Neutrophil (primary cell): ENCODE measurements around the gene CCDC54.

Experiments used
- H3K27ac ChIP-seq: fragments of 200-600 bp; sonication (generic); 2 replicates; pipeline ENCODE4 v1.5.1; 2016; ENCODE audit warnings: mild to moderate bottlenecking, moderate library complexity
- H3K27me3 ChIP-seq: fragments of 200-600 bp; sonication (generic); 2 replicates; pipeline ENCODE4 v1.6.0; 2016; ENCODE audit warnings: mild to moderate bottlenecking
- H3K36me3 ChIP-seq: fragments of 200-600 bp; sonication (generic); 2 replicates; pipeline ENCODE4 v1.5.1; 2017
- H3K4me1 ChIP-seq, 2 experiments: fragments of 200-600 bp in 1 of 2; sonication (generic) in 1 of 2; 1 replicate in 1 of 2; 2 replicates in 1 of 2; pipeline versions ENCODE4 v1.5.1 to v1.6.1; 2013 to 2016; ENCODE audit warnings: low read depth in 1 of 2, low read length in 1 of 2, mild to moderate bottlenecking in 1 of 2, moderate library complexity in 1 of 2; ENCODE audit not compliant: control insufficient read depth in 1 of 2, insufficient read depth in 1 of 2
- H3K4me3 ChIP-seq, 2 experiments: fragments of 200-600 bp in 1 of 2; sonication (generic) in 1 of 2; 1 replicate in 1 of 2; 2 replicates in 1 of 2; pipeline ENCODE4 v1.5.1; 2013 to 2016; ENCODE audit warnings: low read depth in 1 of 2, low read length in 1 of 2, mild to moderate bottlenecking in 1 of 2, moderate library complexity in 1 of 2
- H3K9me3 ChIP-seq: fragments of 200-600 bp; sonication (generic); 2 replicates; pipeline ENCODE4 v1.5.1; 2016
- CTCF ChIP-seq: fragments of 200-600 bp; sonication (generic); IDR thresholded peaks from 2 replicates; pipeline ENCODE4 v1.5.1; 2016; ENCODE audit warnings: antibody characterized with exemption

Gene CCDC54

DNA sequence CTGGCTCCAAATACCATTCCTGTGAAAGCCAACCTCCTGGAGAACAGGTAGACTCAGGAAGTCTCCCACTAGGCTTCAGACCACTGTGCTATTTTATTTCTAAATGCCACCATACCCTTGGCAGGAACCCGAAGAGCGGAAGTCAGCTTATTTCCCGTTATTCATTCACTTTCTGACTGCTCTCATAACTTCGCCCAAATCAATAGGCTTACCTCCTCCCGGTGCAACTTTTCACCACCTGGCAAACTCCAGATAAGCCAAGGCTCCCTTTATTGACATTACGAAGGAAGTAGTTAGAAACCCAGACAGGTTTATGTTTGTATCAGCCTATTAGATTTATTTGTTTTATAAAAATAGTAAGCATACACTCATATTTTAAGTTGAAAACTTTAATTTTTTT is 3.3 kb upstream of the CCDC54 start:
- H3K36me3 ChIP-seq, result no peaks in the 10 kb centered on the region
- no peak overlapping the region for H3K4me3 ChIP-seq
- no peaks in the 10 kb centered on the region for H3K27me3 ChIP-seq
- no peak for TF ChIP-seq CTCF
- H3K27ac ChIP-seq, result no peak overlapping the region
- H3K4me1 ChIP-seq, result no peaks in the 10 kb centered on the region
- no peaks in the 10 kb centered on the region for H3K9me3 ChIP-seq

DNA sequence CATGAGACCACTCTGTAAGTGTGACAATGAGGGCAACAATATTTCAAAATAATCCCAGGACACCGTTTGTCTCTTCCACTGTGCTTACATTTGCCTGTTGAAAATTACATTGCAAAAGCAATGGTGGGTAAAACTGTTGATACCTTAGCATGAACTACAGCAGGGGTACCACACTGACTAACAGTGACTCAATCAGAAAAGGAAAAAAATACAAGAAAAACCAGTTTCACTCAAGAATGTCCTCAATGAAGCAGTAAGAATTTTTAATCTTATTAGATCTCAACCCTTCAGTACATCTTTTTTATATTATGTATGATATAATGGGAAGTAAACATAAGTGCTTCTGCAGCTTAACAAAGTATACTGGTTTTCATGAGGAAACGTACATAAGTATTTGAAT is 1.6 kb upstream of the CCDC54 start:
- H3K9me3 ChIP-seq, result no peaks in the 10 kb centered on the region
- no peaks in the 10 kb centered on the region for H3K4me1 ChIP-seq
- no peak overlapping the region for H3K27ac ChIP-seq
- H3K27me3 ChIP-seq, result no peaks in the 10 kb centered on the region
- no peaks in the 10 kb centered on the region for H3K36me3 ChIP-seq
- H3K4me3 ChIP-seq, result no peak overlapping the region
- no peak for TF ChIP-seq CTCF

- no peaks in the 10 kb centered on the region for H3K4me1 ChIP-seq
- no peak overlapping the region for H3K27ac ChIP-seq
- H3K4me3 ChIP-seq, result no peak overlapping the region
- no peaks in the 10 kb centered on the region for H3K27me3 ChIP-seq
- no peaks in the 10 kb centered on the region for H3K9me3 ChIP-seq
- H3K36me3 ChIP-seq, result no peaks in the 10 kb centered on the region
- no peak for TF ChIP-seq CTCF
Measured at GRCh38 chr3:107382631-107383030, 5.4 kb downstream of the CCDC54 start.

GRCh38 chr3:107384428-107384827 is 7.2 kb downstream of the CCDC54 start:
- TF ChIP-seq CTCF, result no peak
- no peaks in the 10 kb centered on the region for H3K36me3 ChIP-seq
- H3K27ac ChIP-seq, result no peak overlapping the region
- no peaks in the 10 kb centered on the region for H3K27me3 ChIP-seq
- no peak overlapping the region for H3K4me3 ChIP-seq
- H3K4me1 ChIP-seq, result no peaks in the 10 kb centered on the region
- no peaks in the 10 kb centered on the region for H3K9me3 ChIP-seq

DNA sequence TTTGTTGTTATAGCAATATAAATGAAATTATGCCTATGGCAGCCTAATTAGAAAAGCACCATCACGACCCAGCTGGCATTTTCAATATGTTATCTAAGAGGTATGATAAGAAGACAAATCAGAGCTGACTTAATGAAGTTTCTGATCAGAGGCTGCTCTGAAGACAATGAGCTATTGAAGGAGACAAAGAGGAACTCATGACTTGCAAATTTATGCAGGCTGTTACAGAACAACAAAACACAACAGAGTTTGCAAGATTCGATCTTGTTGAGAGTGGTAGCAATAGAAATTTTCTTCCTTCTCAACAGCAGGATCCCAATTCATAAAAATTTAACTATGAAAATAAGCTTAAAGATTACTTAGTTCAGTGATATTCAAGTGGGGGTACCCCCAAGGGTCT is 7.7 kb downstream of the CCDC54 start:
- Histone ChIP-seq H3K36me3 (no peaks in the 10 kb centered on the region), H3K4me3 (no peak overlapping the region), H3K9me3 (no peaks in the 10 kb centered on the region), H3K4me1 (no peaks in the 10 kb centered on the region), H3K27ac (no peak overlapping the region), H3K27me3 (no peaks in the 10 kb centered on the region)
- no peak for TF ChIP-seq CTCF

DNA sequence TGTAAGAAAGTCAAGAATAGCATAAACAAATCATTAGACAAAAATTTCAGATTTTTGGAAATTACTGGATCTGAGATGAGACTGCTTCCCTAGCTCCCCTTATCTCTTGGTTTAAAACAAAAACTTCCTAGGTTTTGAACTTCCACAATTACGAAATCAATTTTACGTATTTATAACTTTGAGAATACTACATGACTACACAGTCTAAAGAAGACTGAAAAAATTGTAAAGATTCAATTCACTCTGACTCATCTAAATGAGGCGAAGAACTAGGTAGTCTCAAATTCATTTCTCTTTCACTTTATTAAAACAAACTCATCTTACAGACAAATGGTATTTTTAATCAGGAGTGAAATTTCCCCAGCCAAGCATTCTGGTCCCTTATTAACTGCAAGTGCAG is 10.3 kb downstream of the CCDC54 start:
- no peak overlapping the region for H3K4me3 ChIP-seq
- H3K27ac ChIP-seq, result no peak overlapping the region
- H3K27me3 ChIP-seq, result no peaks in the 10 kb centered on the region
- TF ChIP-seq CTCF, result no peak
- no peaks in the 10 kb centered on the region for H3K36me3 ChIP-seq
- no peaks in the 10 kb centered on the region for H3K9me3 ChIP-seq
- no peaks in the 10 kb centered on the region for H3K4me1 ChIP-seq
